ENCODE data around the gene AGTRAP. TPM values are rescaled to one million over a fixed set of nuclear protein-coding genes. Genes with fewer than 3 reads are reported as not detected.

Gene AGTRAP
- total RNA-seq, 2 donors from 2014 or later = 40.3 to 52.0 TPM

- no peaks in the 10 kb centered on the region for H3K27me3 Mint-ChIP-seq
- ATAC-seq (peak; percentile 95), DNase-seq (ENCODE audit: low spot score) (peak; percentile 86)
- peaks cover 17% of the 10 kb centered on the region for H3K36me3 Mint-ChIP-seq
- H3K4me1 Mint-ChIP-seq (ENCODE audit: low read depth in 2 of 2) = peaks cover 26 to 33% of the 10 kb centered on the region in 2 donors
- peak overlapping the region; percentile 94 to 95 for H3K27ac Mint-ChIP-seq
- peak overlapping the region; percentile 80 for H3K4me3 Mint-ChIP-seq
- H3K9me3 Mint-ChIP-seq = no peaks in the 10 kb centered on the region
Measured at GRCh38 chr1:11749203-11749689, 13.3 kb downstream of the AGTRAP start.

DNA sequence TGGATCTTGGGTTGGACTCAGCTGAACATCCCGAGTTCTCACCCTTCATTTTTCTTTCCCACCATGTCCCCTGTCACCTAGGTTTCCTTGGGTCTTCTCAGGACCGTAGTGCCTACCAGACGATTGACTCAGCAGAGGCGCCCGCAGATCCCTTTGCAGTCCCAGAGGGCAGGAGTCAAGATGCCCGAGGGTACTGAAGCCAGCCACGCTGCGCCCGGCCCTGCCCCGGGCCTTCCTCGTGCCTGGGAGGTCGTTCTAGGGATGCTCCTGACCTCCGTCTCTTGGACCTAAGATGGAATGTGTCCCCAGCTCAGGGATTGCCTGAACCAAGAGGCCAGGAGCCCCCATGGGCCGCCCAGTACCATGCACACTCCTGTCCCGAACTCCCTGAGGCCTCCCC, 14.1 kb downstream of the AGTRAP start:
- ATAC-seq (no peak), DNase-seq (ENCODE audit: low spot score) (no peak)
- no peak overlapping the region for H3K27ac Mint-ChIP-seq
- peaks cover 17% of the 10 kb centered on the region for H3K36me3 Mint-ChIP-seq
- no peaks in the 10 kb centered on the region for H3K9me3 Mint-ChIP-seq
- peaks cover 26 to 29% of the 10 kb centered on the region in 2 donors for H3K4me1 Mint-ChIP-seq (ENCODE audit: low read depth in 2 of 2)
- H3K4me3 Mint-ChIP-seq = no peak overlapping the region
- H3K27me3 Mint-ChIP-seq = no peaks in the 10 kb centered on the region

GRCh38 chr1:11751087-11751486, 15.2 kb downstream of the AGTRAP start:
- Mint-ChIP-seq H3K27me3 (no peaks in the 10 kb centered on the region), H3K4me1 (ENCODE audit: low read depth in 2 of 2) (peaks cover 19% of the 10 kb centered on the region in 2 donors), H3K27ac (peak overlapping the region in 1 of 2 donors; percentile 83), H3K36me3 (peaks cover 12% of the 10 kb centered on the region), H3K4me3 (no peak overlapping the region), H3K9me3 (no peaks in the 10 kb centered on the region)
- ATAC-seq = no peak
- DNase-seq (ENCODE audit: low spot score) = no peak

DNA sequence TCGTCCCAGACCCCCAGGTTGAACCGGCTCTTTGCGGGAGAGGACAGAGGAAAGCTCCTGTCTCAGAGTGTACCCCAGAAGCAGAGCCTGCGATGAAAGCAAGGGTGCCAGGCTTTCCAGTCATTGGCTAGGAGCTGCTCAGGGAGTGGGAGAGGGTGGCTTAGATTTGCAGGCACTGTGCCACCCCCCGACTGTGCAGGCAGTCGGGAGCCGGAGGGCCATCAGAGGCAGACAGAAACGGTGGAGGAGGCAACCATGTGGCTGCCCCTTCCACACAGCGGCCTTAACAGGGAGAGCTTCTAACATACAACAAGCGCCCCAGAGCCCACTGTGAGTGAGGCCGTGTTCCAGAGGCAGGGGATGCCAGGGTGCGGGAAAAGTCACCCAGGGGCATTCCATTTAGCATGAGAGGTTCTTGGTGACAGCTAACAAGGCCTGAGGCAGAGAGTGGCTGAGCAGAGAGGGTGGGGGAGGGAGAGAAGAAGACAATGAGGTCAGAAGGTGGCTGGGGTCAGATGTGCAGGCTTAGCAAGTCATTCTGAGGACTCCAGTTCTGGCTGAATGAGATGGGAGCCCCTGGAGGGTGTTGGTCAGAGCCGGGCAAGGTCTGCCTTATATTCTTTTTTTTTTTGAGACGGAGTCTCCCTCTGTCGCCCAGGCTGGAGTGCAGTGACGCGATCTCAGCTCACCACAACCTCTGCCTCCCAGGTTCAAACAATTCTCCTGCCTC, 16.6 kb downstream of the AGTRAP start:
- Mint-ChIP-seq H3K9me3 (no peaks in the 10 kb centered on the region), H3K27me3 (no peaks in the 10 kb centered on the region), H3K4me1 (ENCODE audit: low read depth in 2 of 2) (peaks cover 10 to 11% of the 10 kb centered on the region in 2 donors), H3K4me3 (no peak overlapping the region), H3K36me3 (peaks cover 7% of the 10 kb centered on the region), H3K27ac (peak overlapping the region in 1 of 2 donors; percentile 83)
- DNase-seq (ENCODE audit: low spot score) (no peak), ATAC-seq (no peak)

DNA sequence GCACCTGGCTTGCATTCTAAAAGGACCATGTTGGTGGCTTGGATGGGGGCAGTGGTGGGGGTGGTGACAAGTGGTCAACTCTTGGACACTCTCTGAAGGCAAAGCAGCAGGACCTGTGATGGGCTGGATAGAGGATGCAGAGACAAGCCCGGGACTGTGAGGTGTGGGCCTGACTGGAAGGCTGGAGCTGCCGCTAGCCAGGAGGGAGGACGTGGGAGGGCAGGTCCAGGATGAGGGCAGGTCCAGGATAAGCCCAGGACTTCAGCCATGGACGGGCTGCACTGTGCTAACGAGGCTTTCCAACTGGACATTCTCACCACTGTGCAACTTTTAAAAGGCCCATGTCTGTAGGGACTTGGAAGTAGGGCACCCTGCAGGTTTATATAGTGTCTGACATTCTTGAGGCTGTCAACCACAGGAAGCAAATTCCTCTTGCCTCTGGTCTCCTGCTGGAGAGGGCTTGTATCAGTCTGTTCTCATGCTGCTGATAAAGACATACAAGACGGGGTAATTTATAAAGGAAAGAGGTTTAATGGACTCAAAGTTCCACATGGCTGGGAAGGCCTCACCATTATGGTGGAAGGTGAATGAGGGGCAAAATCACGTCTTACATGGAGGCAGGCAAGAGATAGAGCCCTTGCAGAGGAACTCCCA, 17.7 kb downstream of the AGTRAP start:
- Mint-ChIP-seq H3K9me3 (no peaks in the 10 kb centered on the region), H3K36me3 (peaks cover 7% of the 10 kb centered on the region), H3K4me3 (no peak overlapping the region), H3K4me1 (ENCODE audit: low read depth in 2 of 2) (peaks cover 7% of the 10 kb centered on the region in 2 donors), H3K27ac (peak overlapping the region in 1 of 2 donors; percentile 83), H3K27me3 (no peaks in the 10 kb centered on the region)
- DNase-seq (ENCODE audit: low spot score) = no peak
- no peak for ATAC-seq

GRCh38 chr1:11757047-11757446, 21.1 kb downstream of the AGTRAP start:
- H3K4me3 Mint-ChIP-seq = no peak overlapping the region
- H3K4me1 Mint-ChIP-seq (ENCODE audit: low read depth in 2 of 2) = peaks cover 0 to 3% of the 10 kb centered on the region in 2 donors
- H3K9me3 Mint-ChIP-seq = no peaks in the 10 kb centered on the region
- ATAC-seq = no peak
- H3K27me3 Mint-ChIP-seq = peaks cover 5 to 8% of the 10 kb centered on the region in 2 donors
- no peak for DNase-seq (ENCODE audit: low spot score)
- no peak overlapping the region for H3K27ac Mint-ChIP-seq
- H3K36me3 Mint-ChIP-seq = no peaks in the 10 kb centered on the region

- Mint-ChIP-seq H3K27ac (no peak overlapping the region), H3K9me3 (no peaks in the 10 kb centered on the region), H3K4me3 (no peak overlapping the region), H3K4me1 (ENCODE audit: low read depth in 2 of 2) (peaks cover 4 to 7% of the 10 kb centered on the region in 2 donors), H3K27me3 (peaks cover 13 to 15% of the 10 kb centered on the region in 2 donors), H3K36me3 (no peaks in the 10 kb centered on the region)
- ATAC-seq (no peak), DNase-seq (ENCODE audit: low spot score) (no peak)
Measured at GRCh38 chr1:11759791-11760190, 23.9 kb downstream of the AGTRAP start.

- ATAC-seq = no peak
- H3K9me3 Mint-ChIP-seq = no peaks in the 10 kb centered on the region
- no peak overlapping the region for H3K27ac Mint-ChIP-seq
Measured at GRCh38 chr1:11761285-11761684, 25.3 kb downstream of the AGTRAP start.

GRCh38 chr1:11761988-11762406, 26.1 kb downstream of the AGTRAP start, which contains the start of gene C1orf167:
Gene C1orf167 (plus strand): TSS chr1:11762193. CDS start chr1:11764401, 2,208 bp downstream.
- no peak within 1 kb of the TSS for H3K4me3 Mint-ChIP-seq
- no peaks in the 10 kb centered on the region for H3K9me3 Mint-ChIP-seq
- no peaks in the 10 kb centered on the region for H3K36me3 Mint-ChIP-seq
- DNase-seq (ENCODE audit: low spot score) = no peak
- peak; percentile 68 to 82 for ATAC-seq
- peaks cover 13 to 15% of the 10 kb centered on the region in 2 donors for H3K27me3 Mint-ChIP-seq
- H3K4me1 Mint-ChIP-seq (ENCODE audit: low read depth in 2 of 2) = peaks cover 4 to 7% of the 10 kb centered on the region in 2 donors
- H3K27ac Mint-ChIP-seq = peak within 1 kb of the TSS in 1 of 2 donors; percentile 68

More at GRCh38 chr1:11761285-11761684, 25.3 kb downstream of the AGTRAP start:
- Mint-ChIP-seq H3K27me3 (peaks cover 13 to 15% of the 10 kb centered on the region in 2 donors), H3K4me1 (ENCODE audit: low read depth in 2 of 2) (peaks cover 4 to 7% of the 10 kb centered on the region in 2 donors), H3K36me3 (no peaks in the 10 kb centered on the region), H3K4me3 (no peak overlapping the region)
- no peak for DNase-seq (ENCODE audit: low spot score)

DNA sequence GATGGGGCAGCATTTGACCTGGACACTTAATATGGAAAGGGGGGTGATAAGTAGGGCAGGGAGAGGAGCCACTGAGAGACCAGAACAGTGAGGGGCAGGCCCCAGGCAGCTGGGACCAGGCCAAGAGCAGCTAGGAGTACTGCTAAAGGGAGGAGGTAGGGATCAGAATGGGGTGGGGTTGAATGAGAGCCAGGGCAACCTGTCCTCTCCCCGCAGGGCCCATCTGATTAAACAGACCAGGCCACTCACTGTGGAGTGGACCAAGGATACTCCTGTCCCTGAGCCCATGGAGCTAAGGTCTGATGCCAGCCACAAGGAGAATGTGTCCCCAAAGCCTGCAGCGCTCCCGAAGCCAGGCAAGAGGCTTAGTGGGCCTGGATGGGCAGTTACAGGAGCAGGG, 28.2 kb downstream of the AGTRAP start:
- Mint-ChIP-seq H3K9me3 (no peaks in the 10 kb centered on the region), H3K27ac (no peak overlapping the region), H3K4me3 (no peak overlapping the region), H3K27me3 (peaks cover 13 to 15% of the 10 kb centered on the region in 2 donors), H3K4me1 (ENCODE audit: low read depth in 2 of 2) (peaks cover 4 to 7% of the 10 kb centered on the region in 2 donors), H3K36me3 (no peaks in the 10 kb centered on the region)
- ATAC-seq (no peak), DNase-seq (ENCODE audit: low spot score) (no peak)

DNA sequence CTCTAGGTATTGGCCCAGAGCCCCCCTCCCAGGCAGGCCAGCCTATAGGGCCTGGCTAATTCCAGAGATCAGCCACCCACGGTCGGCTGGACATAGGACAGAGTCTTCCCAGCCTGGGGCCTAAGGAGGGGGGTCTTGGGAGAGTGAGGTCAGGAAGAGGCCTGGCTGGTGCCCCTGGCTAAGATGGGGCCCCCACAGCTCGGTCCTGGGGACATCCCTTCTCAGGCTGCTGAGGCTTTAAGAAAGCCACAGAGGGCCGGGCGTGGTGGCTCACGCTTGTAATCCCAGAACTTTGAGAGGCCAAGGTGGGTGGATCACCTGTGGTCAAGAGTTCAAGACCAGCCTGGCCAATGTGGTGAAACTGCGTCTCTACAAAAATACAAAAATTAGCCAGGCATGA, 28.6 kb downstream of the AGTRAP start:
- no peak for DNase-seq (ENCODE audit: low spot score)
- ATAC-seq = no peak
- Mint-ChIP-seq H3K9me3 (no peaks in the 10 kb centered on the region), H3K36me3 (no peaks in the 10 kb centered on the region), H3K4me1 (ENCODE audit: low read depth in 2 of 2) (peaks cover 4 to 7% of the 10 kb centered on the region in 2 donors), H3K27ac (no peak overlapping the region), H3K27me3 (peaks cover 13 to 15% of the 10 kb centered on the region in 2 donors), H3K4me3 (no peak overlapping the region)

GRCh38 chr1:11765661-11766428, 29.9 kb downstream of the AGTRAP start:
- Mint-ChIP-seq H3K9me3 (no peaks in the 10 kb centered on the region), H3K4me3 (no peak overlapping the region), H3K27ac (no peak overlapping the region), H3K27me3 (peaks cover 10 to 13% of the 10 kb centered on the region in 2 donors), H3K36me3 (no peaks in the 10 kb centered on the region), H3K4me1 (ENCODE audit: low read depth in 2 of 2) (peaks cover 4 to 7% of the 10 kb centered on the region in 2 donors)
- no peak for DNase-seq (ENCODE audit: low spot score)
- no peak for ATAC-seq

DNA sequence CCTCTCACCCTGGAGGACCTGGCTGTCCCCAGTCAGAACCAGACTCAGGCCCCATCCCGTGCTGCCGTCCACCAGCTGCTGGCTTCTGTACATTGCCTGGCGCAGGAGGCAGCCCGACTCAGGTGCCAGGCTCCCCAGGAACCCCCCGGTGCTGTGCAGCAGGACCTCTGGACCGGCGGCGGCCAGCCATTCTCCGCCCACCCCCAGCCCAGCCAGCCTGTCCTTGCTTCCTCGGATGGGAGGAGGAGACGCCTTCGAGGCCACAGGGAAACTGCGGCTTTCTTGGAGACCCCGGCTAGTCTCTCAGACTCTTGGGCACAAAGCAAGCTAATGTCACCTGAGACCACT, 30.5 kb downstream of the AGTRAP start:
- DNase-seq (ENCODE audit: low spot score) (no peak), ATAC-seq (peak in 1 of 2 donors; percentile 8)
- Mint-ChIP-seq H3K36me3 (no peaks in the 10 kb centered on the region), H3K4me1 (ENCODE audit: low read depth in 2 of 2) (peaks cover 3 to 4% of the 10 kb centered on the region in 2 donors), H3K4me3 (no peak overlapping the region), H3K27ac (no peak overlapping the region), H3K9me3 (no peaks in the 10 kb centered on the region), H3K27me3 (peaks cover 8% of the 10 kb centered on the region in 2 donors)

Data from natural killer cell treated with Interleukin-12 subunit alpha and Interleukin-12 subunit beta and Interleukin-15 and Interleukin-18, amount 100 ng/mL, for 72 hours (primary cell).